ENCODE data around the gene CASR.
"Not testable (repeated sequence)": the region's sequence is repeated elsewhere in the genome, so short reads cannot be mapped to it uniquely, and the experiment has no call there.

CASR gene, protein sequence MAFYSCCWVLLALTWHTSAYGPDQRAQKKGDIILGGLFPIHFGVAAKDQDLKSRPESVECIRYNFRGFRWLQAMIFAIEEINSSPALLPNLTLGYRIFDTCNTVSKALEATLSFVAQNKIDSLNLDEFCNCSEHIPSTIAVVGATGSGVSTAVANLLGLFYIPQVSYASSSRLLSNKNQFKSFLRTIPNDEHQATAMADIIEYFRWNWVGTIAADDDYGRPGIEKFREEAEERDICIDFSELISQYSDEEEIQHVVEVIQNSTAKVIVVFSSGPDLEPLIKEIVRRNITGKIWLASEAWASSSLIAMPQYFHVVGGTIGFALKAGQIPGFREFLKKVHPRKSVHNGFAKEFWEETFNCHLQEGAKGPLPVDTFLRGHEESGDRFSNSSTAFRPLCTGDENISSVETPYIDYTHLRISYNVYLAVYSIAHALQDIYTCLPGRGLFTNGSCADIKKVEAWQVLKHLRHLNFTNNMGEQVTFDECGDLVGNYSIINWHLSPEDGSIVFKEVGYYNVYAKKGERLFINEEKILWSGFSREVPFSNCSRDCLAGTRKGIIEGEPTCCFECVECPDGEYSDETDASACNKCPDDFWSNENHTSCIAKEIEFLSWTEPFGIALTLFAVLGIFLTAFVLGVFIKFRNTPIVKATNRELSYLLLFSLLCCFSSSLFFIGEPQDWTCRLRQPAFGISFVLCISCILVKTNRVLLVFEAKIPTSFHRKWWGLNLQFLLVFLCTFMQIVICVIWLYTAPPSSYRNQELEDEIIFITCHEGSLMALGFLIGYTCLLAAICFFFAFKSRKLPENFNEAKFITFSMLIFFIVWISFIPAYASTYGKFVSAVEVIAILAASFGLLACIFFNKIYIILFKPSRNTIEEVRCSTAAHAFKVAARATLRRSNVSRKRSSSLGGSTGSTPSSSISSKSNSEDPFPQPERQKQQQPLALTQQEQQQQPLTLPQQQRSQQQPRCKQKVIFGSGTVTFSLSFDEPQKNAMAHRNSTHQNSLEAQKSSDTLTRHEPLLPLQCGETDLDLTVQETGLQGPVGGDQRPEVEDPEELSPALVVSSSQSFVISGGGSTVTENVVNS

DNA sequence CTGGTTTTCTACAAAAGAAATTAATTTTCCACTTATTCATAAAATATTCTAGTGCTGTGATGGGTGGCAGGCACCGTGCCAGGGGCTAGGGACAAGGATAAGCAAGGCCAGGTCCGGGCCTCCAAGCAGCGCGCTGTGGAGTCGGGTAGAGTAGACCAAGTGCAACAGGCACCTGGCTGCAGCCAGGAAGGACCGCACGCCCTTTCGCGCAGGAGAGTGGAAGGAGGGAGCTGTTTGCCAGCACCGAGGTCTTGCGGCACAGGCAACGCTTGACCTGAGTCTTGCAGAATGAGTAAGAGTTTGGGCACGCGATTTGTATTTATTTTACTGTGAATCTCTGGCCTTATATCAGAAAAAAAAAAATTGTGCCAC, at the start of gene CASR:
Gene CASR, plus strand, starts transcription at position 148 of the 372 bp plus-strand sequence. CDS start 70,522 bp downstream, outside the sequence.
- TF ChIP-seq, protein P1, sequence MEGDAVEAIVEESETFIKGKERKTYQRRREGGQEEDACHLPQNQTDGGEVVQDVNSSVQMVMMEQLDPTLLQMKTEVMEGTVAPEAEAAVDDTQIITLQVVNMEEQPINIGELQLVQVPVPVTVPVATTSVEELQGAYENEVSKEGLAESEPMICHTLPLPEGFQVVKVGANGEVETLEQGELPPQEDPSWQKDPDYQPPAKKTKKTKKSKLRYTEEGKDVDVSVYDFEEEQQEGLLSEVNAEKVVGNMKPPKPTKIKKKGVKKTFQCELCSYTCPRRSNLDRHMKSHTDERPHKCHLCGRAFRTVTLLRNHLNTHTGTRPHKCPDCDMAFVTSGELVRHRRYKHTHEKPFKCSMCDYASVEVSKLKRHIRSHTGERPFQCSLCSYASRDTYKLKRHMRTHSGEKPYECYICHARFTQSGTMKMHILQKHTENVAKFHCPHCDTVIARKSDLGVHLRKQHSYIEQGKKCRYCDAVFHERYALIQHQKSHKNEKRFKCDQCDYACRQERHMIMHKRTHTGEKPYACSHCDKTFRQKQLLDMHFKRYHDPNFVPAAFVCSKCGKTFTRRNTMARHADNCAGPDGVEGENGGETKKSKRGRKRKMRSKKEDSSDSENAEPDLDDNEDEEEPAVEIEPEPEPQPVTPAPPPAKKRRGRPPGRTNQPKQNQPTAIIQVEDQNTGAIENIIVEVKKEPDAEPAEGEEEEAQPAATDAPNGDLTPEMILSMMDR (IDR thresholded peaks at IDR 0.05; ENCODE audit: low read depth, low read length, missing control alignments), result no peak
- in situ Hi-C loops (cut with HindIII; ENCODE audit: low sequenced_read_pairs), result no loop called here
- H3K4me3 ChIP-seq (ENCODE audit: low read depth, low read length), result peak within 1 kb of the TSS; percentile 7
- DNase-seq (ENCODE audit: low read depth), result no peak

DNA sequence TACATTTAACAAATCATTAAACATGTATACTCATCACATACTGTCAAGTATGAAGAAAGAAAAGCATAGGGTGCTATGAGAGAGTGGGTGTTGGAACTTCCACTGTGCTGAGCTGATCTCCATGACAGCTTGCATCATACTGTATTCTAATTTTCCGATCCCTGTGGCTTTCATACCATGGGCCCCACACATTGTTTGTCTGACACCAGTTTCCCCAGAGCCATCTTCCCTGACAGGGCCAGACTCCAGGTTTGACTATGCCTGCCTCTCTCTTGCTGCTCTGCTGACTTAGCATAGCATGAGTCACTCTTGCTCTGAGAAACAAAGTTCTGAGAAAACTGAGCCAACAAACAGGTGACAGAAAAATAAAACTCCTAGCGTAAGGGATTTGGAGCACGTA, 37.0 kb upstream of the CASR start:
- no peak for DNase-seq (ENCODE audit: low read depth)
- in situ Hi-C loops (cut with HindIII; ENCODE audit: low sequenced_read_pairs), result no loop called here
- H3K4me3 ChIP-seq (ENCODE audit: low read depth, low read length), result no peak overlapping the region
- TF ChIP-seq, protein P1 (IDR thresholded peaks at IDR 0.05; ENCODE audit: low read depth, low read length, missing control alignments), result no peak

DNA sequence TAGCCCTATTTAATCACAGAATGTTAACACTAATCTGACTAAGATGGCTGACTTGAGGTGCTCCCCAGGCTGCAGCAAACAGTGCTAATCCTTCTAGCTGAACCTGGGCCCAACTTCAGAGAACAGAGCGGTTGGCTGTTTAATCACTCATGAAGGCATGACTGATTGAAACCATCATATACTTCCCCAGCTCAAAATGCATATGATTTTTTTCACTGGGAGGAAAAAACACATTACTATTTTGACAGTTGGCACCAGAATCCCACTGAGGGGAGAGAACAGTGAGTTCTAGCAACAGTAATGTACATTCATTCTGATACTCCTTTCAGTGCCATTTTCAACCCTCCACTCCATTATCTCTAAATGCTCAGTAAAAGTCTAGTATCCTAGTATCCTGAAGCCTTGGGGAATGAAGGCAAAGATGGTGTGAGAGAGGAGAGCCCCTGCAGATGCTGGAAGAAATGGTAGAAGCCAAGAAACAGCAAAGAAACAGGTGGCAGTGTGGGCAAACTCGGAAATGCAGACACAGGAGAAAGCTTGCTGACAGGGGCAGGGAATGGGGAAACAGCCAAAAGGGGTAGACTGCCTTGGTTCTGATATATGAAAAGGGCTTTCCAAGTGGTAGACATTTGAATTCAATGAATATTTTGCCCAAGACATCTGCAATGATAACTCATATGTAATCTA, 34.4 kb upstream of the CASR start:
- in situ Hi-C loops (cut with HindIII; ENCODE audit: low sequenced_read_pairs), result no loop called here
- DNase-seq (ENCODE audit: low read depth), result no peak

DNA sequence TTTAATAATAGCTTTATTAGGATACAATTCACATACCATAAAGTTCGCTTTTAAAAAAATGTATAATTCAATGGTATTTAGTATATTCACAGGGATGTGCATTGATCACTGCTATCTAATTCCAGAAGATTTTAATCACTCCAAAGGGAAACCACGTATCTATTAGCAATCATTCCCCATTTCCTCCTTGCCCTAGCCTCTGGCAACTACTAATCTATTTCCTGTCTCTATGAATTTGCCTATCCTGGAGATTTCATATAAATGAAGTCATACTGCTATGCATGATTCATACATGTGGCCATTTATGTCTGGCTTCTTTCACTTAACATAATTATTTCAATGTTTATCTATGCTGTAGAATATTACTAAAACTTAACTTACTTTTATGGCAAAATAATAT, 32.0 kb upstream of the CASR start:
- TF ChIP-seq, protein P1 (IDR thresholded peaks at IDR 0.05; ENCODE audit: low read depth, low read length, missing control alignments), result no peak
- in situ Hi-C loops (cut with HindIII; ENCODE audit: low sequenced_read_pairs), result no loop called here
- H3K4me3 ChIP-seq (ENCODE audit: low read depth, low read length), result no peak overlapping the region
- DNase-seq (ENCODE audit: low read depth), result no peak

More for the DNA sequence above, 34.4 kb upstream of the CASR start:
- no peak overlapping the region for H3K4me3 ChIP-seq (ENCODE audit: low read depth, low read length)
- TF ChIP-seq, protein P1 (IDR thresholded peaks at IDR 0.05; ENCODE audit: low read depth, low read length, missing control alignments), result no peak

DNA sequence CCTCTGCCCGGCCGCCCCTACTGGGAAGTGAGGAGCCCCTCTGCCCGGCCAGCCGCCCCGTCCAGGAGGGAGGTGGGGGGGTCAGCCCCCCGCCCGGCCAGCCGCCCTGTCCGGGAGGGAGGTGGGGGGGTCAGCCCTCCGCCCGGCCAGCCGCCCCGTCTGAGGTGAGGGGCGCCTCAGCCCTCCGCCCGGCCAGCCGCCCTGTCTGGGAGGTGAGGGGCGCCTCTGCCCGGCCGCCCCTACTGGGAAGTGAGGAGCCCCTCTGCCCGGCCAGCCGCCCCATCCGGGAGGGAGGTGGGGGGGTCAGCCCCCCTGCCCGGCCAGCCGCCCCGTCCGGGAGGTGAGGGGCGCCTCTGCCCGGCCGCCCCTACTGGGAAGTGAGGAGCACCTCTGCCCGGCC, 18.5 kb upstream of the CASR start:
- H3K4me3 ChIP-seq (ENCODE audit: low read depth, low read length); DNase-seq (ENCODE audit: low read depth); in situ Hi-C loops (cut with HindIII; ENCODE audit: low sequenced_read_pairs): not testable (repeated sequence)

DNA sequence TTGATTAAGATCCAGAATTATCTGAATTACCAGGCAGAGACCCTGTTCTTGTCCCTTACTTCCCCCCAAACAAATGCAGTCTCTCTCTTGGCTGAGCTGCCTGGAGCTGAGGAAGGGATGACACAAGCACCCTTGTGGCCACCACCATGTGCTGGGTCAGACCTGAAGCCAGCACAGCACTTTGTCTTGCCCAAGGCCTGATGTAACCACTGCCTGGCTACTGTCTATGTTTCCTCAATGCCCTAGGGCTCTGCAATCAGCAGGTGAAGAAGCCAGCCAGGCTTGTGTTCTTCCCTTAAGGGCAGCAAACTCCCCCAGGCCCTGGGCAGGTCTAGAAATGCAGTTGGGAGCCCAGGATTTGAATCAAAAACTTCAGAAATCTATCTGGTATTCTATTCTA, 15.8 kb upstream of the CASR start:
- TF ChIP-seq, protein P1 (IDR thresholded peaks at IDR 0.05; ENCODE audit: low read depth, low read length, missing control alignments), result no peak
- in situ Hi-C loops (cut with HindIII; ENCODE audit: low sequenced_read_pairs), result no loop called here
- no peak for DNase-seq (ENCODE audit: low read depth)

More for the DNA sequence above, 15.8 kb upstream of the CASR start:
- no peak overlapping the region for H3K4me3 ChIP-seq (ENCODE audit: low read depth, low read length)
